Prostate gland (tissue), 2 donors: ENCODE measurements around the gene THSD4. TPM values are rescaled to one million over a fixed set of nuclear protein-coding genes. Genes with fewer than 3 reads are reported as not detected.

Experiments
- DNase-seq: peaks from one replicate; pipeline ENCODE4 v3.0.0-alpha.2; 2019; ENCODE audit warnings: low spot score
- H3K27ac ChIP-seq, 2 donors: fragments of 200-600 bp; sonication (generic); 2 replicates each; pipeline ENCODE4 v1.5.1; 2017 to 2019
- H3K27me3 ChIP-seq: fragments of 200-600 bp; sonication (generic); replicated peaks from 2 replicates; pipeline ENCODE4 v1.5.1; 2019; ENCODE audit not compliant: insufficient read depth
- H3K36me3 ChIP-seq, 2 donors: fragments of 200-600 bp; sonication (generic); 1 replicate in 1 of 2; 2 replicates in 1 of 2; pipeline versions ENCODE4 v1.5.1 to v1.8.1; 2017 to 2019
- H3K4me1 ChIP-seq: fragments of 200-600 bp; sonication (generic); replicated peaks from 2 replicates; pipeline ENCODE4 v1.5.1; 2019
- H3K4me3 ChIP-seq, 2 donors: fragments of 200-600 bp; sonication (generic); 2 replicates each; pipeline ENCODE4 v1.5.1; 2017 to 2019
- H3K9me3 ChIP-seq: fragments of 200-600 bp; sonication (generic); 2 replicates; pipeline ENCODE4 v1.5.1; 2017
- CTCF ChIP-seq, 4 experiments: fragments of 200-600 bp in 2 of 4; fragments of 450-650 bp in 2 of 4; sonication (generic) in 2 of 4; IDR thresholded peaks; 1 replicate in 3 of 4; 2 replicates in 1 of 4; pipeline ENCODE4 v1.5.1; 2016 to 2019; ENCODE audit warnings: antibody characterized with exemption in 4 of 4, mild to moderate bottlenecking in 2 of 4, moderate library complexity in 2 of 4
- POLR2A ChIP-seq: fragments of 450-650 bp; IDR thresholded peaks from one replicate; pipeline ENCODE4 v1.6.1; 2016; ENCODE audit warnings: antibody characterized with exemption, mild to moderate bottlenecking
- POLR2AphosphoS5 ChIP-seq: sonication (generic); formaldehyde crosslinking; IDR thresholded peaks from one replicate; pipeline ENCODE4 v1.6.1; 2017; ENCODE audit warnings: antibody characterized with exemption
- WGBS: methylation state at CpG from one replicate; pipeline ENCODE4 v1.1.5; 2018; 5-methylcytosine and 5-hydroxymethylcytosine counted together
- intact Hi-C: fragments of 100-400 bp; cut with DNase I; formaldehyde crosslinking; loops from one replicate; pipeline ENCODE4 v1.14.2; 2022
- total RNA-seq, 2 donors: library from RNA; depleted of rRNA; stranded (reverse); fragments of >200 nt; gene quantifications; one replicate each; pipeline ENCODE4 v1.1.0, GENCODE V29; 2016

THSD4 gene
- total RNA-seq, 2 donors from 2014 or later, result 84.1 to 223 TPM

- intact Hi-C loops, result no loop called here
- Histone ChIP-seq H3K36me3 (no peaks in the 10 kb centered on the region), H3K27ac (no peak overlapping the region), H3K4me1 (no peaks in the 10 kb centered on the region), H3K27me3 (no peaks in the 10 kb centered on the region), H3K9me3 (no peaks in the 10 kb centered on the region), H3K4me3 (no peak overlapping the region)
- WGBS, result 83% methylated on average over 6 of the region's 6 CpGs
- no peak for TF ChIP-seq CTCF (IDR thresholded peaks at IDR 0.05)
- TF ChIP-seq POLR2A, result no peak
- no peak for TF ChIP-seq POLR2AphosphoS5
- DNase-seq, result no peak
Observed at GRCh38 chr15:71480556-71480955, 365.3 kb downstream of the THSD4 start.

GRCh38 chr15:71484080-71484479, 368.8 kb downstream of the THSD4 start:
- TF ChIP-seq CTCF (IDR thresholded peaks at IDR 0.05), result no peak
- no peak for TF ChIP-seq POLR2AphosphoS5
- TF ChIP-seq POLR2A, result no peak

GRCh38 chr15:71485094-71485693, 369.9 kb downstream of the THSD4 start:
- H3K9me3 ChIP-seq, result no peaks in the 10 kb centered on the region
- no peaks in the 10 kb centered on the region for H3K4me1 ChIP-seq
- TF ChIP-seq POLR2A (no peak), CTCF (IDR thresholded peaks at IDR 0.05) (no peak), POLR2AphosphoS5 (no peak)
- no peaks in the 10 kb centered on the region for H3K27me3 ChIP-seq
- DNase-seq, result no peak
- H3K36me3 ChIP-seq, result no peaks in the 10 kb centered on the region
- intact Hi-C loops, result no loop called here
- no peak overlapping the region for H3K4me3 ChIP-seq
- WGBS, result 95% methylated on average over 2 of the region's 2 CpGs
- H3K27ac ChIP-seq, result no peak overlapping the region

More at GRCh38 chr15:71484080-71484479, 368.8 kb downstream of the THSD4 start:
- Histone ChIP-seq H3K9me3 (no peaks in the 10 kb centered on the region), H3K4me1 (no peaks in the 10 kb centered on the region), H3K4me3 (no peak overlapping the region), H3K36me3 (no peaks in the 10 kb centered on the region), H3K27ac (no peak overlapping the region), H3K27me3 (no peaks in the 10 kb centered on the region)
- DNase-seq, result no peak
- WGBS, result 96% methylated on average over 4 of the region's 4 CpGs
- intact Hi-C loops, result no loop called here

GRCh38 chr15:71489570-71489969, 374.3 kb downstream of the THSD4 start:
- TF ChIP-seq POLR2AphosphoS5 (no peak), CTCF (IDR thresholded peaks at IDR 0.05) (no peak), POLR2A (no peak)
- WGBS, result 96% methylated on average over 3 of the region's 3 CpGs
- H3K27ac ChIP-seq, result no peak overlapping the region

GRCh38 chr15:71493526-71493925, 378.3 kb downstream of the THSD4 start:
- H3K27me3 ChIP-seq, result no peaks in the 10 kb centered on the region
- no peak for DNase-seq
- TF ChIP-seq POLR2AphosphoS5, result no peak
- TF ChIP-seq CTCF (IDR thresholded peaks at IDR 0.05), result no peak
- no peak for TF ChIP-seq POLR2A
- intact Hi-C loops, result no loop called here
- WGBS, result 76% methylated on average over 5 of the region's 5 CpGs
- no peaks in the 10 kb centered on the region for H3K36me3 ChIP-seq
- no peak overlapping the region for H3K27ac ChIP-seq
- H3K4me1 ChIP-seq, result no peaks in the 10 kb centered on the region
- H3K4me3 ChIP-seq, result no peak overlapping the region
- H3K9me3 ChIP-seq, result no peaks in the 10 kb centered on the region

More at GRCh38 chr15:71489570-71489969, 374.3 kb downstream of the THSD4 start:
- intact Hi-C loops, result no loop called here
- DNase-seq, result no peak
- H3K36me3 ChIP-seq, result no peaks in the 10 kb centered on the region
- no peaks in the 10 kb centered on the region for H3K27me3 ChIP-seq
- no peaks in the 10 kb centered on the region for H3K9me3 ChIP-seq
- no peak overlapping the region for H3K4me3 ChIP-seq
- H3K4me1 ChIP-seq, result no peaks in the 10 kb centered on the region
